ENCODE results near the gene ANKAR. TPM values are rescaled to one million over a fixed set of nuclear protein-coding genes. Genes with fewer than 3 reads are reported as not detected.

The ANKAR gene
- total and polyA plus RNA-seq, 9 of the 15 experiments (the other 6 are each of a cell fraction or from before 2014, with no cell fraction given), result 0.04 to 0.52 (median 0.39) TPM

DNA sequence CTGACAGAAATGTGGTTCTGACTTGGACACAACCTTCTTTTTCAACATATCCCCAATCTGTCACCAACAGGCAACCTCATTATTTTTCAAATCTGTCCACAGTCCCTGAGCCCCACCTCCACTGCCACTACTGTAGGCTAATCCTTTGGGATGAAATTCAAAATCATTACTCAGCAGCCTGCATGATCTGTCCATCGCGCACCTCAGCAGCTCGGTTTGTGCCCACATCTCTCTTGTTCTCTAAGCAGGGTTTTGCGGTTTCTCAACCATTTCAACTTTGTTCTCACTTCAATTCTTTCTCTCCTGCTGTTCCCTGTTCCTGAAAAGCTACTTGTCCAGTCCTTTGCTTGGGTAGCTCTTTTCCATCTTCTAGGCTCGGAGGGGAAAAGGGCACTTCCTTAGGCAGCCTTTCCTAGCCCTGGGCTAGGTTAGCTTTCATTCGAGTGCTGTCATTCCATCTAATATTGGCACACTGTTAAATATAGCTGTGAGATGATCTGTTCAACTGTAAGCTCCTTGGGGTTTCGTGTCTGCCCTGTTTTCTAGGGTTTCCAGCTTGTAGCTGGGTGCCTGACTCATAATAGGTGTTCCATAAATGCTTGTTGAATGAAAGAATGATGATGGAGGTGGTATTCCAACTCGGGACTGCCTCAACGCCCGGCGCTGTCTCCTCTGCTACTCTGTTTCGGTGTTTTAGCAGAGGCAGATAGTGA lies 653 bp upstream of the ANKAR start:
- no peak for DNase-seq (ENCODE audit: extremely low read depth in 1 of 4, low spot score in 3 of 4)
- BruUV-seq (replicated peaks), result no TSS peak
- H3K4me3 ChIP-seq, result no peak overlapping the region
- ChIA-PET CTCF (ENCODE audit: low intra/inter-chr PET ratio) (no interaction called here), POLR2A (interaction anchor here (0.9 to 1.2 kb wide), 2 partner anchors 9 kb away, joined by 3 to 5 read pairs; no protein-coding TSS in a partner anchor)
- H4K20me1 ChIP-seq (replicated peaks; ENCODE audit: control insufficient read depth, insufficient read depth, low read length), result no peaks in the 10 kb centered on the region
- no peaks in the 10 kb centered on the region for H3K4me1 ChIP-seq (replicated peaks in 1 of 2; ENCODE audit: control insufficient read depth in 2 of 2, insufficient read depth in 2 of 2, low read length in 2 of 2)
- H3K27ac ChIP-seq (ENCODE audit: extremely low read depth, low read depth, low read length), result no peak overlapping the region
- H3K9me1 ChIP-seq (ENCODE audit: control insufficient read depth, insufficient read depth, low read length), result no peaks in the 10 kb centered on the region
- H3K27me3 ChIP-seq (ENCODE audit: control insufficient read depth in 2 of 2, insufficient read depth in 2 of 2, low read length in 2 of 2), result no peaks in the 10 kb centered on the region
- in situ Hi-C loops (cut with MboI), result no loop called here
- no peaks in the 10 kb centered on the region for H3K9me3 ChIP-seq (replicated peaks; ENCODE audit: control insufficient read depth, insufficient read depth, low read depth, low read length)
- no peak overlapping the region for H3K9ac ChIP-seq (ENCODE audit: insufficient read depth in 1 of 2, low read depth in 2 of 2, low read length in 2 of 2)
- no peak overlapping the region for H3K4me2 ChIP-seq (ENCODE audit: insufficient read depth, low read length)
- H3K79me2 ChIP-seq (ENCODE audit: control insufficient read depth, insufficient read depth, low read length), result no peaks in the 10 kb centered on the region
- intact Hi-C loops (cut with micrococcal nuclease), result no loop called here
- 96% methylated on average over 10 of the region's 12 CpGs for WGBS (ENCODE audit: insufficient coverage, low coverage, missing lambda C conversion rate)
- ATAC-seq, result no peak
- no peak overlapping the region for H2AFZ ChIP-seq (ENCODE audit: low read depth, low read length)
- FAIRE-seq, result no peak
- H3K36me3 ChIP-seq (ENCODE audit: control insufficient read depth, insufficient read depth, low read length), result peaks cover 25% of the 10 kb centered on the region; the same call in 2 of the 3 replicates
- no peak for TF ChIP-seq RFX5 (IDR thresholded peaks at IDR 0.05; ENCODE audit: low read depth, low read length)
- TF ChIP-seq ZFP36 (IDR thresholded peaks at IDR 0.05; ENCODE audit: low read depth, low read length, partially characterized antibody), result no peak
- TF ChIP-seq PHTF2 (CRISPR knock-in tag; IDR thresholded peaks at IDR 0.05), result no peak
- TF ChIP-seq MGA (IDR thresholded peaks at IDR 0.05), result no peak
- TF ChIP-seq NBN (IDR thresholded peaks at IDR 0.05; ENCODE audit: low read depth), result no peak
- TF ChIP-seq SNIP1 (IDR thresholded peaks at IDR 0.05; ENCODE audit: low read depth), result no peak
- TF ChIP-seq, protein P1, sequence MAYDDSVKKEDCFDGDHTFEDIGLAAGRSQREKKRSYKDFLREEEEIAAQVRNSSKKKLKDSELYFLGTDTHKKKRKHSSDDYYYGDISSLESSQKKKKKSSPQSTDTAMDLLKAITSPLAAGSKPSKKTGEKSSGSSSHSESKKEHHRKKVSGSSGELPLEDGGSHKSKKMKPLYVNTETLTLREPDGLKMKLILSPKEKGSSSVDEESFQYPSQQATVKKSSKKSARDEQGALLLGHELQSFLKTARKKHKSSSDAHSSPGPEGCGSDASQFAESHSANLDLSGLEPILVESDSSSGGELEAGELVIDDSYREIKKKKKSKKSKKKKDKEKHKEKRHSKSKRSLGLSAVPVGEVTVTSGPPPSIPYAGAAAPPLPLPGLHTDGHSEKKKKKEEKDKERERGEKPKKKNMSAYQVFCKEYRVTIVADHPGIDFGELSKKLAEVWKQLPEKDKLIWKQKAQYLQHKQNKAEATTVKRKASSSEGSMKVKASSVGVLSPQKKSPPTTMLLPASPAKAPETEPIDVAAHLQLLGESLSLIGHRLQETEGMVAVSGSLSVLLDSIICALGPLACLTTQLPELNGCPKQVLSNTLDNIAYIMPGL (CRISPR knock-in tag; IDR thresholded peaks at IDR 0.05), result no peak
- TF ChIP-seq RFX1 (IDR thresholded peaks at IDR 0.05), result no peak
- no peak for TF ChIP-seq FOXJ3 (CRISPR knock-in tag; IDR thresholded peaks at IDR 0.05)

Data from K562 (cell line).